Pulmonary artery endothelial cell (primary cell): ENCODE results near the gene NUDT22. TPM values are rescaled to one million over a fixed set of nuclear protein-coding genes. Genes with fewer than 3 reads are reported as not detected.

ENCODE experiments used
- DNase-seq: peaks from one replicate; pipeline ENCODE4 v3.0.0-alpha.2; 2011; ENCODE audit warnings: low read depth, low spot score
- total RNA-seq: library from RNA; depleted of rRNA; stranded (reverse); fragments of >200 nt; gene quantifications from 2 replicates; pipeline ENCODE4 v1.2.3, GENCODE V29; 2014

The NUDT22 gene, protein sequence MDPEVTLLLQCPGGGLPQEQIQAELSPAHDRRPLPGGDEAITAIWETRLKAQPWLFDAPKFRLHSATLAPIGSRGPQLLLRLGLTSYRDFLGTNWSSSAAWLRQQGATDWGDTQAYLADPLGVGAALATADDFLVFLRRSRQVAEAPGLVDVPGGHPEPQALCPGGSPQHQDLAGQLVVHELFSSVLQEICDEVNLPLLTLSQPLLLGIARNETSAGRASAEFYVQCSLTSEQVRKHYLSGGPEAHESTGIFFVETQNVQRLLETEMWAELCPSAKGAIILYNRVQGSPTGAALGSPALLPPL
- 35.5 and 47.1 TPM in 2 replicates for total RNA-seq

DNA sequence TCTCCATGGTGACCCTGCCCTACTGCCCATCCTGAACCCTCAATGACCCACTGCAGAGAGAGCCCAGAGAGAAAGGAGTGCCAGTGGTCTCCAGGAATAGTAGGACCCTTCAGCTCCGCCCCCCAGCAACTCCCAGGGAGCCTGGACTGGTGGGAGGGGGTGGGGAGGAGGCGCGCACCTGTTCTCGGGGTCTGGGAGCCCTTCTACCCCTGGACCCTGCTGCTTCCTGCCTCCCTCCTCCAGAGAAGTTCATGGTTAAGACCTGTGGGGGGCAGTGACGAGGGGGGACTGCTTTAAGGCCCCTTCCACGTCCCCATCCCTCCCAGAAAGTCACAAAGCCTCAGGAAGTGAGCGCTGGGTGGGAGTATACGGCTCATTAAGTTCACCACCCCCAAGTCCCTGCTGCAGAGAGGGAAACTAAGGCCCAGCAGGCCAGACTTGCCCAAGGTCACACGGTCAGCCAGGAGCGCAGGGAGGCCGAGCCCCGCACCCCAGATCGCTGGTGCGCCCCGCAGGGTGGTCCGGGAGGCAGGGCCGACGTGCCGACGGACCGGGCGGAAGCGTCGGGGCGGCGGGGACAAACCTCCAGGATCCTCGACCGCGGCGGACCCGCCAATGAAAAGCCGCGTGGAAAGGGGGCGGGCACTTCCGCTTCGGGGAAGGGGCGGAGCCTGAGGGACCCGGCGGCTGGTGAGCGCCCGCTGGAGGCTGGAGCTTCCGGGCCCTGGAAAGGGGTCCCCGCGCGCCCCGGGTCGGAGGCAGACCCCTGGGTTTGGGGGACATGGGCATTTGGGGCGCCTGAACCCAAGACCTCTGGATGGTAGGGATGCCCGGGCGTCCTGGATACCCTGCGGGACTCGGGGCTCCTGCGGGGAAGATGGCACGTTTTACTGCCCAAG is at the start of gene NUDT22, which contains the start of gene TRPT1:
TSS of gene NUDT22 (plus strand) at position 667 of the 899 bp plus-strand sequence. CDS start 379 bp downstream, outside the sequence.
TSS of gene TRPT1 (minus strand) at position 579 of the 899 bp plus-strand sequence. CDS start at position 253, 326 bp downstream.
- no peak for DNase-seq

DNA sequence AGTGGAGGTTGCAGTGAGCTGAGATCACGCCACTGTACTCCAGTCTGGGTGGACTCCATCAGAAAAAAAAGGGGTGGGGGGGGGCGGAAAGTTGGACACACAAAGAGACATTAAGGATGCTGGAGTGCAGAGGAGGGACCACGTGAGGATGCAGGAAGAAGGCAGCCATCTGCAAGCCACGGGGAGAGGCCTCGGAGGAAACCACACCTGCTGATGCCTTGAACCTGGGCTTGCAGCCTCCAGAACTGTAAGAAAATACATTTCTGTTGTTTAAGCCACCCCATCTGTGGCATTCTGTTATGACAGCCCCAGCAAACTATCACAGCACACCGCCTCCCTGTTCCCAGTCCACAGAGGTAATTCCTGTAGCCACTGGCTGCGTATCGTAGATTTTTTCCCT is 49.3 kb upstream of the NUDT22 start:
- DNase-seq, result no peak

DNA sequence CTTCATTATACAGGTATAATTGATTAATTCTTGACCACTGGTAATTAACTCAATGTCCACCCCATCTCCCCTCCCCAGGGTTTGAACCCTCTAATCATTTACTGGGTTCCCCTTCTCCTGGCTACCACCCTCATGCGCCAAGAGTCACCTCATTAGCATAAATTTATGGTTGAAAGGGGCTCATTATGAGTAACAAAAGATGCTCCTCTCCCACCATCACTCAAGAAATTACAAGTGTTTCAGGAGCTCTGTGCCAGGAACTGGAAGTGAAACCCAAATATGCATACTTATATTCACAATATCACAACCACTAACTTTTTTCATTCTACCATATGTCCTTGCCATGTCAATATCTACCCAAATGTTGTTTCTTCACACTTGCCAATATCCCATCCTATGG is 47.9 kb upstream of the NUDT22 start:
- DNase-seq, result no peak

DNA sequence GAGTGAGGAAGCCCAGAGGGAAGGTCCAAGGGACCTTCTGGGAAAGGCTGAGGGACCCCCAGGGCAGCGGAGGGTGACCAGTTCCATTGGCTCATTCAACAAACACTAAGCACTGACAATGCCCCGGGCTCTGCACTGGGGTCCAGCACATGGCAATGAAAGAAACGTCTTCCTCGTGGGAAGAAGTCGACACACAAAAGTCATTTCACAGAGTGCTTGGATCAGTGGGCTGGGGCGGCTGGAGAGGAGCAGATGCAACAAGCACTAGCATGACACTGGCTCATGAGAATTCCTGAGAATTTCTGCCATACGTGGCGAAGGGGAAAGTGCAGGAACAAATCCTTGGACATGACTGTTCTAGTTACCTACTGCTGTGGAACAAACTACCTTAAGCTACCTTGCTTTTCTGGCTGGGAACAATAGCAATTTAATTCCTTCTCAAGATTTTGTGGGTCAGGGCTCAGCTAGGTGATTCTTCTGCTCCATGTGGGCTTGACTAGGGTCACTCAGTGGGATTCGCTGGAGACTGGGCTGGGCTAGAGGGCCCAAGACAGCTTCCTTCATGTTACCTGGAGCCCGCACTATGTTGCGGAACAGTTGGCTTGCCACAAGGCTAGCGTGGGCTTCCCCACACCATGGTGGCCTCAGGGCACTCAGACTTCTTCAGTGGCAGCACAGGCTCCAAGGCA is 47.0 kb upstream of the NUDT22 start:
- no peak for DNase-seq

DNA sequence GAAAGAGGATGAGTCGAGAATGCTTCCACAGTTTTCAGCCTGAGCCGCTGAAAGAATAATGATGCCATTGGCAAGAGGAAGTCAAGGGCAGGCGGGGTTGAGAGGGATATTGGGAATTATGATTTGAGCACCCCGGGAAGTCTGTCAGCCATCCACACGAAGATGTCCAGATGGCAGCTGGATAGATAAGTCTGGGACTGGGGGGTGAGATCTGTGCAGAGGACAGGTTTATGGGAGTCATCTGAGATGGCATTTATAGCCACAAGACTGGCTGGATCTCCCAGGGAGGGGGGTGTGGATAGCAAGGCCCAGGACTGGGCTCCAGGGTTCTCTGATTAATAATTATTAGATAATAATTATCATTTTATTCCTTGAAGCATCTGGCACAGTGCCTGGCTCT is 45.2 kb upstream of the NUDT22 start:
- no peak for DNase-seq

DNA sequence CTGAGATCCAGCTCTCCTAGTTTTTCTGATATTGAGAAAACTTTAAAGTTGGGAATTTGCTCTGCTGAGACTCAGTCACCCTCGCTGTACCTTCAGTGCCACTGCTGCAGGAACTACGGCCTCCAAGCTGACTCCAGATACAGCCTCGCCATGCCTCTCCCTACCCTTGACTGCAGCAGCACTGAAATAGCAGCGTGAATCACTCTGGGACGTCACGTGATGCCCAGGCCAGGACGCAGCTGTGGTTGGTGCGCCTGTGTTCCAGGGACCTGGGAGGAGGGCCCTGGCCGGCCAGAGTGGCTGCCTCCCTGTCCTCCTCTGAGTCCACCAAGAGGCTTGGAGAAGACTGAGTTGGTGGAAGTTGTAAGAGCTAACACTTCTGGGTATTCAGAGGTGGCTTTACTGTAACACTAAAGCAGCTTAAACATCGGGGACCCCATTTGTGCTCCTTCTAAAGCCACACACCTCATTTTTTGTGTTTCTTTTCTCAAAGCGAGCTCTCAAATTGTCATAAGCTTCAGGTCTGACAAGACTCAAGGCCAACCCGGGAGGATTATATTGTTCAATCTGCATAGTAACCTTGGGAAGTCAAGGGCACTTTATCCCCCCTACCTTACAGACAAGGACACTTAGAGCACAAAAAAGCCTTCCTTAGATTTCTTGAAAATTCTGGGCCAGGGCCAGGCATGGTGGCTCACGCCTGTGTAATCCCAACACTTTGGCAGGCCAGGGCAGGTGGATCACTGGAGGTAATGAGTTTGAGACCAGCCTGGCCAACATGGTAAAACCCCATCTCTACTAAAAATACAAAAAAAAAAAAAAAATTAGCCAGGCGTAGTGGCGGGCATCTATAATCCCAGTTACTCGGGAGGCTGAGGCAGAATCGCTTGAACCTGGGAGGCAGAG is 44.3 kb upstream of the NUDT22 start:
- peak; percentile 82 for DNase-seq

DNA sequence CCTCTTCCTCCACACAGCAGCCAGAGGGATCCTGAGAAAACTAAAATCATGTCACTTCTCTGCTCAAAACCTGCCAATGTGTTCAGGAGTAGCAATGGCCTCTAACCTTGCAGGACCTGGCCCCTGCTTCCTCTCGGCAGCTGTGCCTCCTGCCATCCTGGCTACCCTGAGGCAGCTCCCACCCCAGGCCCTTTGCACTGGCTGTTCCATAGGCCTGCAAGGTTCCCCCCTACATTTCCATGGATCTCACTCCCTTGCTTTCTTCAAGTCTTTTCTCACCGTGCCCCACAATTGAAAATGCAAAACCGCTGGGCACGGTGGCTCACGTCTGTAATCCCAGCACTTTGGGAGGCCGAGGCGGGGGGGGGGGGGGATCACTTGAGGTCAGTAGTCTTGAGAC is 42.2 kb upstream of the NUDT22 start:
- no peak for DNase-seq

DNA sequence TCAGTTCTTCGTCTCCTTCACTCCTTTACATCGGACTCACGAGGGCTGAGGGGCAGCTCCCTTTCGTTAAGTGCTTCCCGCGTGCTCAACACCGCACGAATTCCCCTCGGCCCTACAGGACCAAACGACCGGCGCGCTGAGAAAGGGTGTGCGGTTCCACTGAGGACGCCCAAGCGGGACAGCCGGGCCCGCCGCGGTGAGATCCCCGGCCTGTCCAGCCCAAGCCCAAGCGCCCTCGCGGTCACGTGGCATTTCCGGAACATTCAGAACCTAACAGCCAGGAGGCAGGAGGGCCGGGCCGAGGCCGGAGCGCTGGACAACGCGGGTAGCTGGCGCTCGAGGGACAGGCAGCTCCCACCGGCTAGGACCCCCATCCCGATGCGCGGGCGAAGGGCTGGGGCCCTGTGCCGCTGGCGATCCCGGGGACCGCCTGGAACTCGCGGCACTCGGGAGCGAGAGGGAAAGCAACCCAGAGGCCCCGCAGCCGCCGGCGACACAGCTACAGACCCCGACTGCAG is 40.8 kb upstream of the NUDT22 start:
- DNase-seq, result peak; percentile 64

DNA sequence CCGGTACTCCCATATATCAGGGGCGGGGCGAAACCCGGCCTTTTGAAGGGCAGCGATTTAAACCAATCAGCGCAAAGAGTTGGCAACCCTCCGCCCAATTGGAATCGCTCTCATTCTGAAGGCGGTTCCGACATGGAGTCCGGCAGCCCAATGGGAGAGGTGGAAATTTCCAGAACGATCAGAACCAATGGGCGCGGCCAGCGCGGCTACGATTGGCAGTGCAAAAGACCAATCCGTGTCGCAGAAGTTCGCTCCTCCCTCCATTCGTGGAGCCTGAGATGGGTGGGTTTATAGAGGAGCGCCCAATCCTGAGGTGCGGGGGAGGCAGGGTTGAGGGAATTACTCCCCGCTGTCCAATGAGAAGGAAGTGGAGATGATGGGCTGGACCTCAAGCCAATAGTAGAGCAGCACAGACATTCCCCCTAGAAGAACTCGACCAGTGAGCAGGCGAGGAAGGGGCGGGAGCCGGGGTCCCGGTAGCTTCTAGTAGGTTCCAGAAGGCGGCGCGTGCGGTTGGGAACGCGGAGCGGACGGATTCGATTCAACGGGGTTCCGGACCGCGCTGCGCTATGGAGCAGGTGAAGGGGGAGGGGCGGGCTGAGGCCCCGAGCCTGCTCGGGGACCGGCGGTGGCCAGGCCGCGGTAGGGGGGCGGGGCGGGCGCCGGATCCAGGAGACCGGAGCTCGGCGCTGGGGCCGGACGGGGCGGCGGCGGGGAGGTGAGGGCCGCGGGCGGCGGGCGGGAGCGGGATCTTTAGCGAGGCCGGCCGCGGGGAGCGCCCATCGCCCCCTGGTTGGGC is 40.2 kb upstream of the NUDT22 start, which contains the start of gene STIP1:
TSS of gene STIP1 (plus strand) at position 479 of the 799 bp plus-strand sequence. CDS start at position 570, 91 bp downstream.
- DNase-seq, result peak; percentile 100

DNA sequence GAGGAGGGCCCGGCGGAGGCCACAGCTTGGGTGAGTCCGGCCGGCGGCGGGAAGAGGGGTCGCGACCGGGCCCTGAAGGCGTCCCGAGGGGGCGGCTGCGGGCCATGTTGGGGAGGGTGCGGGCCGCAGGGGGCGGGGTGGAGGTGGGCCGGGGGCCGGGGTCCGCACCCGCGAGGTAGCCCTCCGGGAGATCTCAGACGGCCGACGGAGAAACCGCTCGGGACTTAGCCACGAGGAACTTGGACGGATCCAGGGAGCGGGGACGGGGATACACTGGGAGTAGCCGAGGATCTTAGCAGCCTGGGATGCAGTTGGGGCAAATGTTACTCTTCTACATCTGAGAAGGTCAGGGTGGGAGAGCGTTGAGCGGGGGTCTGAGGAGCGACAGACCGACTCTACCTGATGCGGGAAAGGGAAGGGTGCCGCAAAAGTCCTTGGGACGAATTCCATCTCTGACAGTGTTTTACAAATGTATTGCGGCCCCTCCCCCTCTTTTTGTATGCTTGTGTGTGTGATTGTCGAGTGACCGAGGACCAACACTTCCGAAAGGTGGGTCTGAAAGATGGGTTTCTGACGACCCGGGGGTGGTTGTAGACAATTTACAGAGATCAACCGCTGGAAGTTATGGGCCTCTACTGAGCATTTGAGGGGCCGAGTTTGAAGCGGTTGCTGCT is 39.4 kb upstream of the NUDT22 start:
- no peak for DNase-seq

DNA sequence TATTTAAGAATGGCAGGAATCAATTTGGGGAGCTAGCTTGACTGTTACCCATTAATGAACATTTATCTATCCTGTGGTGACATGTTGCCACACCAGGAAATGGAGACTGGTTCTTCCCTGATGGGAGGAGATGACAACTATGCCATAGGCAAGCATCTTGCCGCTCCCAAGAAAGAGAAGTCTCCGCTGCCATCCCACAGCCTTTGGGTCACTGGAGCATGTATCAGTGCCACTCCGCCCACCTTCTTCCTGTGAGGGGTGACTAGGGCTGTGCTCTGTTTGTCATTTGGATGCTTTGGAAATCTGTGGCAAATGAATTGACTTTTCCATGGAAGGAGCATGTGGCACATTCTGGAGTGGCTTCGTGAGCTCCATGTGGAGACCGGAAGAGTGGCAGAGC is 33.6 kb upstream of the NUDT22 start:
- no peak for DNase-seq

DNA sequence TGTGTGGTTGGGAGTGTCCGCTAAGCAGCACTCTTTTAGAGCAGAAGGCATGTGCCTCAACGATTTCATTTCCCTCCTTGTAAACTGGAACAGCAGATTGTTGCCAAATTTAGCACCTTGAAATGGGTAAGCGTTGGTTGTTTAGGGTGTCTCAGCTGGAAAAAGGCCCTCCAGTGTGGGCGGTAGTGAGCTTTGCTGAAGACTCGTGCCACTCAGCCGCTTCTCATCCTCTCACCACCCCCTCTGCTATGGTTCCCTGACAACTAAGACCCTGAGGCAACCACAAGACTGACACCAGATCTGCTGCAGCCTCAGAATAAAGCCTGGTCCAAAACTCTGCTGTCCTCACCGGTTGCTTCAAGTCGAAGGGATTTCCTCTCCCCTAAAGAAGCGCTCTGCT is 29.4 kb upstream of the NUDT22 start:
- no peak for DNase-seq

DNA sequence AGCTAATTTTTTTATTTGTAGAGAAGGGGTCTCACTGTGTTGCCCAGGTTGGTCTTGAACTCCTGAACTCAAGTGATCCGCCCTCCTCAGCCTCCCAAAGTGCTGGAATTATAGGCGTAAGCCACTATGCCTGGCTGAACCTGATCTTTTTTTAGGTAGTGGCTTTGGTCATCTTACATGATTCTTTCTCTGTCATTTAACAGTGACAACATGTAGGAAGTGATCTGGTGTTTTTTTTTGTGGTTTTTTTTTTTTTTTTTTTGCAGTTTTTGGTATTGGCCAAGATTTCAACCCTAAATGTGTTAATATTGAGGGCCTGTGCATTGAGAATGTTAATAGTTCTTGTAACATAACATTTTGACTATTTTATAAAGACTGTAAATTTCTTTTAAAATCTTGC is 27.6 kb upstream of the NUDT22 start:
- no peak for DNase-seq

DNA sequence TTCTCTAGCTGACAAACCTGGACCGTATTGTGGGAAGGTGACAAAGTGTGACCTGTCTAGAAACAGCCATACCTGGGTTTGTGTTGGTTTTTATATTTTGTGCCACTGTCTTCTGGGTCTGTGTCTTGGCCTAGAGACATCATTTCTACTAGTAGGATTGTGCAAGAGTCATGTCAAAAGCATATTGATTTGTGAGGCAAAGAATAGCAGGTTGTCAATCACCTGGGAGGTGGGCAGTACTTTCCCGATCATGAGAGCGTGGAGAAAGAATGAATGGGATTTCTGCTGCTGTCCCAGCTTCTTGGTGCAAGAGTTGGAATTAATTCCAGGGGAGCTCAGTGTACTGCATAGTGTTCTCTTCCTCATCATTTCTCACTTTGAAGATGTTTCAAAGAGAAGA is 24.5 kb upstream of the NUDT22 start:
- DNase-seq, result no peak

DNA sequence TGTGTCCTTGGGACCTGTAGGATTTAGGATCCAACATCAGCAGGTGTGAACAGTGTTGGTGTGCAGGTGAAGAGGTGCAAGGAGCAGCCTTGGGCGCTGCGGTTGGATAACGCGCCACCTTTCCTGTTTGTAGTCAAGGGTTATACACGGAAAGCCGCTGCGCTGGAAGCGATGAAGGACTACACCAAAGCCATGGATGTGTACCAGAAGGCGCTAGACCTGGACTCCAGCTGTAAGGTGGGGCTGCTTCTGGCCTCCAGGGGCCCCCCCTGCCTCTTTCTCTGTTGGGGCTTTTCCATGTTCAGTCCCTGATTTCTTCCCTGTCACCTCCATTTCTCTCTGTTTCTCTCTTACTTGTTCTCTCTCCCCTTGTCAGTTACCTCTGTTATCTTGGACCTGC is 23.1 kb upstream of the NUDT22 start:
- DNase-seq, result no peak

DNA sequence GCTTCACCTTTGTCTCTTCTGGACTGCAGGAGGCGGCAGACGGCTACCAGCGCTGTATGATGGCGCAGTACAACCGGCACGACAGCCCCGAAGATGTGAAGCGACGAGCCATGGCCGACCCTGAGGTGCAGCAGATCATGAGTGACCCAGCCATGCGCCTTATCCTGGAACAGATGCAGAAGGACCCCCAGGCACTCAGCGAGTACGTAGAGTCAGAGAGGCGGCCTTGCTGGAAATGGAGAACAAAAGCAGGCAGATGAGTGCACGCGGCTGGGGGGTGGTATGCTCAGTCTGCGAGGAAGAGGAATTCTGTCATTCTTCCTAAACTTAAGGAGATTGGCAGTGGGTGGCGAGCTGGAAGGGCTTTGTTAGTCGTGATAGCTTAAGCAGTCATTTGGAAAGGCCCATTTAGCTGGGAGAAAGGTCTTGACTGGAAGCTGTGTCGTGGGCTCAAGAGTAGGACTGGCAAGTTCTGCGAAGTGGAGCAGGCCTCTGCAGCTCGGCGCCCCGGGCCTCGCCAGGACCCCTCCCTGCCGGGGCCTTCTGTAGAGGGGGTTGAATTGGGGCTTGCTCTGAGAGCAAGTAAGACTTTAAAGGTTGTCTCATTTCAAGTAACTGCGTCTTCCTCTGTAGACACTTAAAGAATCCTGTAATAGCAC is 22.5 kb upstream of the NUDT22 start:
- DNase-seq, result no peak

DNA sequence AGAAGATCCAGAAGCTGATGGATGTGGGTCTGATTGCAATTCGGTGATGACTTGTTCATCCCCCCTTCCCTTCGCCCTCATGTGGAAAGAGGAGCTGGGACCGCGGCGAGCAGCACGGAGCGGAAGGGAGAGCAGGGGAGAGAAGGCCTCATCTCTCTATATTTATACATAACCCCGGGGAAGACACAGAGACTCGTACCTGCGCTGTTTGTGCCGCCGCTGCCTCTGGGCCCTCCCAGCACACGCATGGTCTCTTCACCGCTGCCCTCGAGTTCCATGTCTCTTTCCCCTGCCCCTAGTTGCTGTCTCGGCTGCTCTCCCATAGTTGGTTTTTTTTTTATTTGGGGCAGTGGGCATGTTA is 22.0 kb upstream of the NUDT22 start:
- no peak for DNase-seq

DNA sequence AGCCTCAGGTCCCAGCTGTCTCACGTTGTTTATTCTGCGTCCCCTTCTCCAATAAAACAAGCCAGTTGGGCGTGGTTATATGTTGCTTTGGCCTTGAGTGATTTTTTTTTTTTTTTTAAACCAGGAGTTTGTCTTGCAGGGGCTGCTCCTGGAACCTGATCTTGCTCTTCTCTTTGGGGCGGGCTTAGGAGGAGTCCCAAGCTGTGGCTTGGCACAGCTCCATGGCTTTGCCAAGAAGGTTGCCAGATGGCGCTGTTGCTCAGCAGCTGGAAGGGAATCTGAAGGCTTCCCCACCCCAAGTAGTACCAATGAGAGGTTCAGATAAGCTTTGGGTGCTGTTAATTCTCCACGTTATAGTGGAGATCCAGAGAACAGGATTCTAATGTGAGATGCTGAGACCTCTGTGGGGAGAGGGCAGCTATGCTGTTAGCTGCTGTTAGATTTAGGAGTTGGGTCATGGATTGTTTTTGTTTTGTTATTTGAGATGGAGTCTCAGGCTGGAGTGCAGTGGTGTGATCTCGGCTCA is 21.5 kb upstream of the NUDT22 start:
- DNase-seq, result peak; percentile 84
